HUDEP-2 (cell line): ENCODE data around the gene ADCY7.

Experiments used
- DNase-seq, 76 experiments: peaks; one replicate each; lab custom pipeline; 2025; ENCODE audit not compliant: unreplicated experiment in 76 of 76; lab: John Stamatoyannopoulos, UW

The ADCY7 gene

GRCh38 chr16:50265716-50266336 is 525 bp upstream of the ADCY7 start:
- DNase-seq, result no peak

- peak in 2 of 76 experiments; percentile 21 to 31 for DNase-seq
These were observed 840 bp downstream of the ADCY7 start for GRCh38 chr16:50267151-50267631.

- no peak for DNase-seq
These were observed 1.3 kb downstream of the ADCY7 start for GRCh38 chr16:50267651-50268050.

- no peak for DNase-seq
These were observed 2.0 kb downstream of the ADCY7 start for GRCh38 chr16:50268352-50268751.

GRCh38 chr16:50269061-50269705 is 2.8 kb downstream of the ADCY7 start:
- DNase-seq, result no peak

- DNase-seq, result no peak
These were observed 3.6 kb downstream of the ADCY7 start for GRCh38 chr16:50269769-50270509.

- DNase-seq, result no peak
These were observed 4.3 kb downstream of the ADCY7 start for GRCh38 chr16:50270510-50271147.

GRCh38 chr16:50271148-50272041 is 5.0 kb downstream of the ADCY7 start:
- no peak for DNase-seq

GRCh38 chr16:50272111-50272571 is 5.8 kb downstream of the ADCY7 start:
- DNase-seq, result no peak

- no peak for DNase-seq
These were observed 6.5 kb downstream of the ADCY7 start for GRCh38 chr16:50272687-50273381.

GRCh38 chr16:50273382-50273690 is 7.0 kb downstream of the ADCY7 start:
- no peak for DNase-seq

- DNase-seq, result peak in 35 of 76 experiments; percentile 6 to 59 (median 28)
These were observed 7.6 kb downstream of the ADCY7 start for GRCh38 chr16:50273888-50274325.

GRCh38 chr16:50274326-50275097 is 8.2 kb downstream of the ADCY7 start:
- DNase-seq, result peak in 5 of 76 experiments; percentile 10 to 35 (median 22)

GRCh38 chr16:50275098-50275415 is 8.7 kb downstream of the ADCY7 start:
- DNase-seq, result no peak

GRCh38 chr16:50275428-50276325 is 9.3 kb downstream of the ADCY7 start:
- no peak for DNase-seq

GRCh38 chr16:50276326-50276640 is 9.9 kb downstream of the ADCY7 start:
- no peak for DNase-seq

- no peak for DNase-seq
These were observed 10.6 kb downstream of the ADCY7 start for GRCh38 chr16:50276801-50277555.
